ENCODE results near the gene ZNF750.

ZNF750 gene

DNA sequence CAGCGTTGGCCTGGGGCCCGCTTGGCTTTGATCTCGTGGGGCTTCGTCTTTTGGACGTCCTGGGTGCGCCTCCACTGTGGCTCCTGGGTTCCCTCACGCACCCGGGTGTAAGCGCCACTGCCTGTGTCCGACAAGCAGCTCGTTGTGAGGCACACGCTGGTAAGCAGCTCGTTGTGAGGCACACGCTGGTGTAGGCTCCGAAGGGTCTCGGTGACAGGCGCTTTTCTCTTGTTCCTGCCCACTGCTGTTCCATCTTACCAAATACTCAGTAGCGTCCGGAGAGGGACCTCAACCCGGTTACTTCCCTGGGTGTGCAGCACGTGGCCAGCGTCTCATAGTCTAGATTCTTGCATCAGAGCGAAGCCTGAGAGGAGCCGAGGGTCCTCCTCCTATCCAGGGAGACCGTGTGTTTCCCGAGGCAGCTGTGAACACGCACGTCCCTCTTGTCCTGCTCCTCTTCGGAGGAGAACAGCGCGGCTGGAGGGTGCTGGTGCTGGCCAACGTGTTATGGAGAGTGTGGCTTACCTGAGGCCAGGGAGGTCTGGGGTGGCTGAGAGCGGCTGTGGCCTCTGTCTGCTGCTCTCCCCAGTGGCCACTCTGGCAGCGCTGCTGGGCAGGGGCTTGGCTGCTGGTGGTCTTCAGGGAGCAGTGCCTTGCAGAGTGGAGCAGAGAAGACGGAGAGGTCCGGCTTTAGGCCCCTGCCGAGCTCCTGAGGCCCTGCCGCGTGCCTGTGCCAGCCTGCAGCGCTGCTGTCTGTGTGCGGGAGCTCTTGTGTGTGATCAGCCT, 32.1 kb upstream of the ZNF750 start:
- H3K4me3 ChIP-seq (ENCODE audit: low read depth, low read length), result no peak overlapping the region
- DNase-seq (ENCODE audit: low read depth), result no peak
- TF ChIP-seq, protein P1, sequence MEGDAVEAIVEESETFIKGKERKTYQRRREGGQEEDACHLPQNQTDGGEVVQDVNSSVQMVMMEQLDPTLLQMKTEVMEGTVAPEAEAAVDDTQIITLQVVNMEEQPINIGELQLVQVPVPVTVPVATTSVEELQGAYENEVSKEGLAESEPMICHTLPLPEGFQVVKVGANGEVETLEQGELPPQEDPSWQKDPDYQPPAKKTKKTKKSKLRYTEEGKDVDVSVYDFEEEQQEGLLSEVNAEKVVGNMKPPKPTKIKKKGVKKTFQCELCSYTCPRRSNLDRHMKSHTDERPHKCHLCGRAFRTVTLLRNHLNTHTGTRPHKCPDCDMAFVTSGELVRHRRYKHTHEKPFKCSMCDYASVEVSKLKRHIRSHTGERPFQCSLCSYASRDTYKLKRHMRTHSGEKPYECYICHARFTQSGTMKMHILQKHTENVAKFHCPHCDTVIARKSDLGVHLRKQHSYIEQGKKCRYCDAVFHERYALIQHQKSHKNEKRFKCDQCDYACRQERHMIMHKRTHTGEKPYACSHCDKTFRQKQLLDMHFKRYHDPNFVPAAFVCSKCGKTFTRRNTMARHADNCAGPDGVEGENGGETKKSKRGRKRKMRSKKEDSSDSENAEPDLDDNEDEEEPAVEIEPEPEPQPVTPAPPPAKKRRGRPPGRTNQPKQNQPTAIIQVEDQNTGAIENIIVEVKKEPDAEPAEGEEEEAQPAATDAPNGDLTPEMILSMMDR (IDR thresholded peaks at IDR 0.05; ENCODE audit: insufficient read depth, low read depth, low read length, missing control alignments), result no peak

DNA sequence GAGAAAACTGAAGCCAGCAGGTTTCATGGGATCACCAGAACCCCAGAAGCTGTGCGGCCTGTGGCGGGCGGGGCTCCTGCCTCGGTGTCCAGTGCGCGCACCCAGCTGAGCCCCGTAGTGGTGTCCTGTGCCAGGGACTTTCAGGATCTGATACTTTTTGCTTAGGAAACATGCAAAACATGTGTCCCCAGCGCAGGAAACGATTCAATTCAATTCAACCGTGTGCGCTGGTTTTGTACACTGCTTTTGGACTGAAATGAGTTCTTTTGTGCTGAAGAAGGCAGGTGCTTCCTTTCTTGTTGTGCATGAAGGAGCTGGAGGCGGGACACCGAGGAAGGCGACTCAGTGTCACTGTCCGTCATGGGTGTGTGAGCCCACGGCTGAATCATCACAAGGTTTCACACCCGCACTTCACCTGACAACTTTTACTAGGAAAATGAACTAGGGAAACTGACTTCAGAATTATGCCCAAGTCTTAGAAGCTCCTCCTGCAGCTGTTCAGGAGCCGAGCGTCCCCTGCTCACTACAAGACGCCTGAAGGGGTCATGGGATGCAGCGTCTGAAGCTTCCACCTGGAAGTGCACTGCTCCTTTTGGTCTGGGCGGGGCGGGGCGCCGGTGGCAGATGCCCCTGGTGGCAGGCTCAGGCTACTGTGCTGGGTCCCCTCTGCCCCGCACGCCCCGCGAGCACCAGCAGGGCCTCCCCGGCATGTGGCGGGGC, 31.4 kb upstream of the ZNF750 start:
- no peak overlapping the region for H3K4me3 ChIP-seq (ENCODE audit: low read depth, low read length)
- peak; percentile 91 for DNase-seq (ENCODE audit: low read depth)
- TF ChIP-seq, protein P1 (IDR thresholded peaks at IDR 0.05; ENCODE audit: insufficient read depth, low read depth, low read length, missing control alignments), result peak; percentile 48

DNA sequence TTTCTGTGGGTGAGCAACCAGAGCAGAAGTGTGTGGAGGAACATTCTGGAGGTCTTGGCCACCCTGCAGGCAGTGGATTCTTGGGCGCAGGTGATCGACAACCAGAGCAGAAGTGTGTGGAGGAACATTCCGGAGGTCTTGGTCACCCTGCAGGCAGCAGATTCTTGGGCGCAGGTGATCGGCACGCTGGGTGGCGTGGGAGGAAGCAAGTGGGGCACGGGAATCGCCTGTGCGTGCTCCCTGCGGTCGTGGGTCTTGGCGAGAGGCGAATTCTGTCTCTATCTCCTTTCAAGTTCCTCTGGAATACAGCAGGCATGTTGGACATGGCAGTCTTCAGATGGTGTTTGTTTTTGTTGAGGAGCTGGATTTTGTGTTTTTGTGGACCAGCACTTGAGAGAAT, 30.7 kb upstream of the ZNF750 start:
- no peak overlapping the region for H3K4me3 ChIP-seq (ENCODE audit: low read depth, low read length)
- TF ChIP-seq, protein P1 (IDR thresholded peaks at IDR 0.05; ENCODE audit: insufficient read depth, low read depth, low read length, missing control alignments), result no peak
- DNase-seq (ENCODE audit: low read depth), result no peak

DNA sequence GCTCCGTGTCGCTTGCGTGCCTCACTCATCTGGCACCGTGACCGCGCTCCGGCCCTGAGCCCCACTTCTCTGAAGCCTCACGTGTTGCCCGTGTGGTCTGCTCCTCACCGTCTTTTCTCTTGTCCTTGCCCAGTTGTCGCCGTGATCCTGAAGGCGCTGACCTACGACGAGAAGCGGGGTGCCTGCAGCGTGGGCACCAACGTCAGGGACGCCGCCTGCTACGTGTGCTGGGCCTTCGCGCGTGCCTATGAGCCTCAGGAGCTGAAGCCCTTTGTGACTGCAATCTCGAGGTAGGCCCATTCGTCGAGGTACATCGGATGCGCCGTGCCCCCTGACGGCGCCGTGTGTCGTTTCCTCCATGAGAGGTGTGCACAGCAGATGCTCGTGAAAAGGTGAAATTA, 30.3 kb upstream of the ZNF750 start:
- TF ChIP-seq, protein P1 (IDR thresholded peaks at IDR 0.05; ENCODE audit: insufficient read depth, low read depth, low read length, missing control alignments), result no peak
- no peak overlapping the region for H3K4me3 ChIP-seq (ENCODE audit: low read depth, low read length)
- no peak for DNase-seq (ENCODE audit: low read depth)

DNA sequence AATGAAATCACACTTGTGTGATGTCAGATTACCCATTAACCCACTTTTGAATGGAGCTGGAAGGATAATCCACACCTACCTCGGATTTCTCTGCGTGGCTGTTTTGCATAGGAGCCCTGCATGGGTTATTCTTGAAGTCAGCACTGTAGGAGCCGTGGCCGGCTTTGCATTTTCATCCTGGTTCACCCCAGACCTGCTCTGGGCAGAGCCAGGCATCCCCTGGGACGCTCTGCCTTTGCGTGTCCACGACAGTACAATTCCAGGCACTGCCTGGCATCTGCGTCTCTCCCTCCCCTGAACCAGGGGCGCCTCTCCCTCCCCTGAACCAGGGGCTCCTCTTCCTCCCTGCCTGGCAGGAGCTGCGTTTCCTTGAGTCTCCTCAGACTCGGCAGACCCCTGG, 29.7 kb upstream of the ZNF750 start:
- no peak for DNase-seq (ENCODE audit: low read depth)
- H3K4me3 ChIP-seq (ENCODE audit: low read depth, low read length), result no peak overlapping the region
- TF ChIP-seq, protein P1 (IDR thresholded peaks at IDR 0.05; ENCODE audit: insufficient read depth, low read depth, low read length, missing control alignments), result no peak

DNA sequence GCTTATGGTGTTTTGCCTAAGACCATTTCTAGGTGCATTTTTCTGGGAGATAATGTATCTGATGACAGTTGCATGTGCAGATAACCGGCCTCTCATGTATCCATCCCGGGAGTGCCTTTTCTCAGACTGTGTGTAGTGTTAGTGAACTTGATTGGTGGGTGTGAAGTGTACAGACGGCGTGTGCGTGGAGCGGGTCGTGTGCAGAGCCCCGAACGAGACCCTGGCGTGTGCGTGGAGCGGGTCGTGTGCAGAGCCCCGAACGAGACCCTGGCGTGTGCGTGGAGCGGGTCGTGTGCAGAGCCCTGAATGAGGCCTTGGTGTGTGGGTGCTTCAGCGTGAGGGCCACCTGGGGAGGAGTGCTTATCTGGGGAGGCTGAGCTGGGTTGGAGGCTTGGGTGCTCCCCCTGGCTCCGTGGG, 28.9 kb upstream of the ZNF750 start:
- H3K4me3 ChIP-seq (ENCODE audit: low read depth, low read length), result no peak overlapping the region
- DNase-seq (ENCODE audit: low read depth), result no peak
- TF ChIP-seq, protein P1 (IDR thresholded peaks at IDR 0.05; ENCODE audit: insufficient read depth, low read depth, low read length, missing control alignments), result no peak
